ENCODE data around the gene LITAFD.

LITAFD gene

DNA sequence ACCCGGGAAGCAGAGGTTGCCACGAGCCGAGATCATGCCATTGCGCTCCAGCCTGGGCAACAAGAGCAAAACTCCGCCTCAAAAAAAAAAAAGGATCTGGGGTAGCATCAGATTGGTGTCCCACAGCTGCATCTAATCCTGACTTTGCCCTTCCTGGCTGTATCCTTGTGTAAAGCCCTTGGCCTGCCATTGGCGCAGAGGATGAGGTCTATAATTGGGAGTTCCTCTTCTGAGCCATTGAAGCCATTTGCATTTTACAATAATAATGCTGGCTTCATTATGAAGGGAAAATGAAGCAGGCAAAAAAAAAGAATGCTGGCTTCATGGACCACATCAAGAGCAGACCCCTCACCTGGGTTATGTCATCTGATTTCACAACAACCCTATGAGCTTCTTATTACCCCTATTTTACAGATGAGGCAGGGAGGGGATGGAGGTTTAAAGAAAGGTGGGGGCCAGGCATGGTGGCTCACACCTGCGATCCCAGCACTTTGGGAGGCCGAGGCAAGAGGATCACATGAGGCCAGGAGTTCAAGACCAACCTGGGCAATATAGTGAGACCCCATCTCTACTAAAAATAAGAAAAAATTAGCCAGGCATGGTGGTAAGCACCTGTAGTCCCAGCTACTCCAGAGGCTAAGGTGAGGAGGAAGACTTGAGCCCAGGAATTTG, 1.2 kb upstream of the LITAFD start:
- Histone ChIP-seq H3K27me3 (peaks cover 0 to 15% of the 10 kb centered on the region in 2 donors), H3K27ac (no peak overlapping the region), H3K36me3 (no peaks in the 10 kb centered on the region), H3K4me3 (no peak overlapping the region), H3K9me3 (no peaks in the 10 kb centered on the region), H3K4me1 (peaks cover 0 to 8% (median 2%) of the 10 kb centered on the region in 4 donors)
- TF ChIP-seq, protein P1, sequence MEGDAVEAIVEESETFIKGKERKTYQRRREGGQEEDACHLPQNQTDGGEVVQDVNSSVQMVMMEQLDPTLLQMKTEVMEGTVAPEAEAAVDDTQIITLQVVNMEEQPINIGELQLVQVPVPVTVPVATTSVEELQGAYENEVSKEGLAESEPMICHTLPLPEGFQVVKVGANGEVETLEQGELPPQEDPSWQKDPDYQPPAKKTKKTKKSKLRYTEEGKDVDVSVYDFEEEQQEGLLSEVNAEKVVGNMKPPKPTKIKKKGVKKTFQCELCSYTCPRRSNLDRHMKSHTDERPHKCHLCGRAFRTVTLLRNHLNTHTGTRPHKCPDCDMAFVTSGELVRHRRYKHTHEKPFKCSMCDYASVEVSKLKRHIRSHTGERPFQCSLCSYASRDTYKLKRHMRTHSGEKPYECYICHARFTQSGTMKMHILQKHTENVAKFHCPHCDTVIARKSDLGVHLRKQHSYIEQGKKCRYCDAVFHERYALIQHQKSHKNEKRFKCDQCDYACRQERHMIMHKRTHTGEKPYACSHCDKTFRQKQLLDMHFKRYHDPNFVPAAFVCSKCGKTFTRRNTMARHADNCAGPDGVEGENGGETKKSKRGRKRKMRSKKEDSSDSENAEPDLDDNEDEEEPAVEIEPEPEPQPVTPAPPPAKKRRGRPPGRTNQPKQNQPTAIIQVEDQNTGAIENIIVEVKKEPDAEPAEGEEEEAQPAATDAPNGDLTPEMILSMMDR (IDR thresholded peaks at IDR 0.05), result no peak
- intact Hi-C loops (cut with DNase I; ENCODE audit: low total_unique reads), result loop anchor here (5.0 kb wide), 1 partner anchor 314 kb away; no protein-coding TSS in a partner anchor
- no peak for DNase-seq

DNA sequence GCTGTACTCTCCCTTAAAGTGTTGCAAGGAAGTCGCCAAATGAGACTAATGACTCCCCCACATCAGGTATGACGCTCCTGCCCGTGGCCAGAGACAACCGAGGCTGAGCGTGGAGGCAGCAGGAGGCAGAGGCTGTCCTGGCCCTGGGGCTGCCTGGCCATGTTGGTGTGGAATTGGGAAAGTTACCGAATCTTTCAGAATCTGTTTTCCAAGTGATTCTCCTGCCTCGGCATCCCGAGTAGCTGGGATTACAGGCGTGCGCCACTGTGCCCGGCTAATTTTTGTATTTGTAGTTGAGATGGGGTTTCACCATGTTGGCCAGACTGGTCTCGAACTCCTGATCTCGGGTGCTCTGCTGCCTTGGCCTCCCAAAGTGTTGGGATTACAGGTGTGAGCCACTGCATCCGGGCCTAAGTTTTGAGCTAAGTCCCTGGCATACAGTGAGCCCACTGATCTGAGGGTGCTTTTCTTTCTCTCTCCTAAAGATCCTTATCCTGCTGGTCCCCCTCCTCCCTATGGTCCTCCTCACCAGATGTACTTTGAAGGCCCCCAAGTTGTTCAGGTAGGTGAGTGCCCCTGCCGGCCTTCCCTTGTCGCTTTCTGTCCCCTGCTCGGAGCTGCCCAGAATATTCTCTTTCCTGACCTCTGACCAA, 700 bp downstream of the LITAFD start:
- no peak for DNase-seq
- Histone ChIP-seq H3K27ac (no peak overlapping the region), H3K9me3 (no peaks in the 10 kb centered on the region), H3K27me3 (peaks cover 0 to 15% of the 10 kb centered on the region in 2 donors), H3K4me1 (peaks cover 0 to 15% (median 7%) of the 10 kb centered on the region in 4 donors), H3K4me3 (no peak overlapping the region), H3K36me3 (peaks cover 0 to 5% (median 0%) of the 10 kb centered on the region in 3 donors)
- intact Hi-C loops (cut with DNase I; ENCODE audit: low total_unique reads), result loop anchor here (5.0 kb wide), 1 partner anchor 316 kb away; no protein-coding TSS in a partner anchor
- TF ChIP-seq, protein P1 (IDR thresholded peaks at IDR 0.05), result no peak

DNA sequence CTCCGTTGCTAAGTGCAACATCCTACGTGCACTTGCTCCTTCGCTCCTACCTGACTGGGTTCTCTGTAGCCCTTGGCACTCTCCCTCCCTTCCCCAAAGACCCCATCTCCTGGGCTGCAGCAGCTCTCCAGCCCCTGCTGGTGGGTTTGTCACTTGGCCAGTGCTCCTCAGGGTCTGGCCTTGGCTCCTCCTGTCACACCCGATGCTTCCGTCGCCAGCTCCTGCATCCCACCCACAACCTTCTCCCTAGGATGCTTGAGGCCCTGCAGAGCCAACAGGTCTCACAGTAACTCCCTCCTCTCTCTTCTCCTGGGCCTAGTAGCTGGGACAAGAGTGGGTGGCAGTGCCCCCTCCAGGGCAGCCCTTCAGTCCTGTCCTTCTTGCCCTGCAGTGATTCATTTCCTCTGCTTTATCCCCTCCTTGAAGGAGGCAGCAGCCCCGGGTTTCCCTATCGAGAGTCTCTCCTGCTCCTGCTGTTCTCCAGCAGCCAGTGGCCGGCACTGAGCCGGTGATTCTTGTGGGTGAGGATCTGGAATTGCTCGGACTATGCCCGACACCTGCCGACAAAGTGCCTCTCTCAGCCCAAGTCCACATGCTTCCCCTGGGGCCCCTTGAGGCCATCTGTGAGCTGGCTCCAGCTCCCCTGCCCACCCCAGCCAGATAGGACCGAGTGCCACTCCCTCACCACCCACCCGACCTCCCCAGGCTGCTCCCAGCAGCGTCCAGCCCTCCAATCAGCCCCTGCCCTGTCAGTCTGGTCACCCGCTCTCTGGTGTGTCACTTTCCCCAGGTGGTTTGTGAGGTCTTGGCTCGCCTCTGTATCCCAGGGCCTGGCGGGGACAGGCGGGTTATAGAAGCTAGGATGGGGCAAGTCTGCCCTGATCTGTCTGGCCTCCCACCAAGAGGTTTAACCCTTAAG, 3.8 kb downstream of the LITAFD start:
- H3K9me3 ChIP-seq, result no peaks in the 10 kb centered on the region
- H3K4me3 ChIP-seq, result no peak overlapping the region
- intact Hi-C loops (cut with DNase I; ENCODE audit: low total_unique reads), result loop anchor here (5.0 kb wide), 1 partner anchor 224 kb away; no protein-coding TSS in a partner anchor
- no peak overlapping the region for H3K27ac ChIP-seq
- TF ChIP-seq, protein P1 (IDR thresholded peaks at IDR 0.05), result no peak
- peaks cover 0 to 16% (median 7%) of the 10 kb centered on the region in 4 donors for H3K4me1 ChIP-seq
- no peak for DNase-seq
- H3K36me3 ChIP-seq, result peaks cover 10 to 25% (median 16%) of the 10 kb centered on the region in 3 donors
- H3K27me3 ChIP-seq, result peaks cover 0 to 8% of the 10 kb centered on the region in 2 donors

DNA sequence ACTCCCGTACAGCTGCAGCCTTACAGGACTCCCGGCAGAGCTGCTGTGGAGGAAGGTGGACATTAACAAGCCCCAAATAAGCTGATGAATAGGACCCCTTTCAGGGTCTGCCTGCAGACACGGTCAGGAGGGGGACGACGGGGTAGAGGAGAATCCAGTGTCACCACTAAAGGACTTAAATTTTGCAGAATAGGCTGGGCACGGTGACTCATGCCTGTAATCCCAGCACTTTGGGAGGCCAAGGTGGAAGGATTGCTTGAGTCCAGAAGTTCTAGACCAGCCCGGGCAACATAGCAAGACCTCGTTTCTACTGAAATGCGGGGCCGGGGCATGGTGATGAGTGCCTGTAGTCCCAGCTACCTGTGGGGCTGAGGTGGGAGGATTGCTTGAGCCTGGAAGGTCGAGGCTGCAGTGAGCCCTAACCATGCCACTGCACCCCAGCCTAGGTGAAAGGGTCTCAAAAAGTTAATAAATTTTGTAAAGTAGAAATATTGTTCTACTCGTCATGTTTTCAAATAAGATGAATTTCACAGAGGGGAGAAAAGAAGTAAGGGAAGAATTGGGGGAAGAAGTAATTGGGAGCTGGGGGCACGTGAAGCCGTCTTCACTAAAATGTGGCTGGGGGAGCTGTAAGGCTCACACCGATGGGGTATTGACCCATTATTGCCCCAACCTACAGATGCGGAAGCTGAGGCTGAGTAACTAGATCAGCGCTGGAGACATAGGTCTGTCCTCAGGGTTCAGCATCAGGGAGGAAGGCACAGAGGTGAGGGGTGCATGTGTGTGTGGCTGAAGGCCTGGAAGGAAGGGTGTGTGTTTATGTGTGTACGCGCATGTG, 4.7 kb downstream of the LITAFD start:
- intact Hi-C loops (cut with DNase I; ENCODE audit: low total_unique reads), result loop anchor here (5.0 kb wide), 1 partner anchor 225 kb away; no protein-coding TSS in a partner anchor

More for the DNA sequence above, 4.7 kb downstream of the LITAFD start:
- TF ChIP-seq, protein P1 (IDR thresholded peaks at IDR 0.05), result no peak
- Histone ChIP-seq H3K4me3 (no peak overlapping the region), H3K9me3 (no peaks in the 10 kb centered on the region), H3K36me3 (peaks cover 15 to 34% (median 24%) of the 10 kb centered on the region in 3 donors), H3K27ac (no peak overlapping the region), H3K27me3 (peaks cover 0 to 8% of the 10 kb centered on the region in 2 donors), H3K4me1 (peaks cover 0 to 16% (median 7%) of the 10 kb centered on the region in 4 donors)
- DNase-seq, result no peak

All from tibial artery (tissue), 4 donors.